Measurements from ENCODE around the gene MYL6B.

The MYL6B gene

DNA sequence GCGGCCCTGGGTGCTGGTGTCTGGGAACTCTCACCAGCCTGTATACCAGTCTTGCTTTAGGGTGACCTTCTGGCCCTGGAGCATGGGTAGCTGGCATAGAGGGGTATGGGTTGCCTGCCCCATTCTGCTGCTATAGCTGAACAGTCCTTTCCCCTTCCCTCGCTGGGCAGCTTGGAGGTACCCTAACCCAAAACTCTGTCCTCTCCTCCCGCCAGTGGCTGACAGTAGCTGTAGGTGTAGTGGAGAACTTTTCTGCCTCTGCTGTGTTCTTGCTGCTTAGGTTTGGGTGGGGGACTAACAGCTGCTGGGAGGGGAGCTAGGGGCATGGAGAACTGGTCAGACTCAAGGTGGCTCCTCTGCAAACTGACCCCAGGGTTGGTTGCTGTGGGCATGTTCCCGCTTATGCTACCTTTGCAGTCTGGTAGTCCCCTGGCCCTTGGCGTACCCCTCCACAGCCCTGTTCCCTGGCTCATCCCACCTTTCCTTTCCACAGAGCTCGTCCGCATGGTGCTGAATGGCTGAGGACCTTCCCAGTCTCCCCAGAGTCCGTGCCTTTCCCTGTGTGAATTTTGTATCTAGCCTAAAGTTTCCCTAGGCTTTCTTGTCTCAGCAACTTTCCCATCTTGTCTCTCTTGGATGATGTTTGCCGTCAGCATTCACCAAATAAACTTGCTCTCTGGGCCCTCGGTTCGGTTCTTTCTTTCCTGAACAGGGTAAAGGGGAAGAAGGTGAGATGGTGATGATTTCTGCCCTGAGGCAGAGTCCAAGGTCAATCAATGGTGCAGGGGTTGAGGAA is 8.7 kb downstream of the MYL6B start:
- peaks cover 43% of the 10 kb centered on the region for H3K4me1 Mint-ChIP-seq
- H3K9me3 Mint-ChIP-seq: no peaks in the 10 kb centered on the region
- no peak for TF ChIP-seq CTCF (IDR thresholded peaks at IDR 0.05; ENCODE audit: unreplicated experiment in 3 of 3)
- peak overlapping the region; percentile 94 to 97 (median 96) for H3K4me3 Mint-ChIP-seq
- H3K27ac Mint-ChIP-seq: peak overlapping the region; percentile 99 to 100 (median 100)
- no peaks in the 10 kb centered on the region for H3K27me3 Mint-ChIP-seq (ENCODE audit: low read depth)
- peaks cover 65% of the 10 kb centered on the region for H3K36me3 Mint-ChIP-seq (ENCODE audit: low read depth)

- H3K4me1 Mint-ChIP-seq: peaks cover 43% of the 10 kb centered on the region
Observed at GRCh38 chr12:56161690-56162351, 9.4 kb downstream of the MYL6B start.

GRCh38 chr12:56162468-56163290 is 10.3 kb downstream of the MYL6B start:
- peak overlapping the region; percentile 11 to 56 (median 30) for H3K27ac Mint-ChIP-seq
- H3K27me3 Mint-ChIP-seq (ENCODE audit: low read depth): no peaks in the 10 kb centered on the region
- TF ChIP-seq CTCF (IDR thresholded peaks at IDR 0.05; ENCODE audit: unreplicated experiment in 3 of 3): no peak

More at GRCh38 chr12:56161690-56162351, 9.4 kb downstream of the MYL6B start:
- peak overlapping the region; percentile 58 to 100 (median 99) for H3K27ac Mint-ChIP-seq
- no peak for TF ChIP-seq CTCF (IDR thresholded peaks at IDR 0.05; ENCODE audit: unreplicated experiment in 3 of 3)
- H3K27me3 Mint-ChIP-seq (ENCODE audit: low read depth): no peaks in the 10 kb centered on the region
- peaks cover 65% of the 10 kb centered on the region for H3K36me3 Mint-ChIP-seq (ENCODE audit: low read depth)
- H3K4me3 Mint-ChIP-seq: peak overlapping the region; percentile 94 to 97 (median 96)
- H3K9me3 Mint-ChIP-seq: no peaks in the 10 kb centered on the region

DNA sequence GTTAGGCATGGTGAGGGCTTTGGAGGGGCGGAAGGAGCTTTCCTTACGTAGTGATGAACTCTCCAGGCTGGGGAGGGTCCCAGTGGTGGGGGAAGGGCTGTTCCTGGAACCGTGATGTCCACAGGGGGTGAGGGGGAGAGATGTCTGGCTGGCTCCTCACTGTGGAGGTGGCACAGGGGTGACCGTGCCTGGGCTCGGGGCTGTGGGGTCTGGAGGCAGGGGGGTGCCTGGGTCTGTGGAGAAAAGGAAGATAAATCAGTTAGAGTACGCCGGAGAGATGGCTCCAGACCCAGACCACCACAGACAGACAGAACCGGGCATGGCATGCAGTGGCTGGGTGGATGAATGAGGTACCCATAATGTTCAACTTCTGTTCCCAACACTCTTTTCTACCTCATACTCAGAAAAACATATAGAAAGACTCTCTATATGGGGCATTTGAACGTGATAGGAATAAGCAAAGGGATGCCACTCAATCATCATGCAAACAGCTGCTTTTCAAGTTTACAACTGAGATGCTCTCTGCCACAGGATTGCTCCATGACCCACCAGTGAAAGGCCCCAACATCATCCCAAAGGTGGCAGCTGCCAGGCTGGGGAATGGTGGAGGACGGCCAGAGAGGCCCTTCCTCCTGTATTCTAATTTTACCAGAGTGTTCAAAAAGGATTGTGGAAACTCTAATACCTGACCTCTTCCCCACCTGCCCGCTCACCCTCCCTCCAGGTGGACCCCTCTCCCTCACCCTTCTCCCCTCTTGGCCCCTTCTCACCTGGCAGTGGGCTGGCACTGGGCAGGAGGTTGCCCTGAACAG is 11.4 kb downstream of the MYL6B start:
- Mint-ChIP-seq H3K4me1 (peaks cover 41% of the 10 kb centered on the region), H3K27me3 (ENCODE audit: low read depth) (no peaks in the 10 kb centered on the region), H3K4me3 (no peak overlapping the region), H3K36me3 (ENCODE audit: low read depth) (peaks cover 75% of the 10 kb centered on the region), H3K27ac (peak overlapping the region; percentile 45 to 56 (median 47)), H3K9me3 (no peaks in the 10 kb centered on the region)
- TF ChIP-seq CTCF (IDR thresholded peaks at IDR 0.05; ENCODE audit: unreplicated experiment in 3 of 3): no peak

More at GRCh38 chr12:56162468-56163290, 10.3 kb downstream of the MYL6B start:
- H3K4me3 Mint-ChIP-seq: peak overlapping the region; percentile 25 to 72 (median 46)
- peaks cover 40% of the 10 kb centered on the region for H3K4me1 Mint-ChIP-seq
- no peaks in the 10 kb centered on the region for H3K9me3 Mint-ChIP-seq
- H3K36me3 Mint-ChIP-seq (ENCODE audit: low read depth): peaks cover 69% of the 10 kb centered on the region

GRCh38 chr12:56164345-56164729 is 11.9 kb downstream of the MYL6B start:
- Mint-ChIP-seq H3K4me1 (peaks cover 36% of the 10 kb centered on the region), H3K27me3 (ENCODE audit: low read depth) (no peaks in the 10 kb centered on the region), H3K36me3 (ENCODE audit: low read depth) (peaks cover 75% of the 10 kb centered on the region), H3K9me3 (no peaks in the 10 kb centered on the region), H3K4me3 (no peak overlapping the region), H3K27ac (peak overlapping the region in 1 of 3 experiments; percentile 56)
- TF ChIP-seq CTCF (IDR thresholded peaks at IDR 0.05; ENCODE audit: unreplicated experiment in 3 of 3): no peak
